Retinal pigment epithelial cell (primary cell): ENCODE results near the gene PCOLCE2.

Experiments
- DNase-seq: peaks from one replicate; pipeline ENCODE4 v3.0.0-alpha.2; 2010; ENCODE audit warnings: low read depth
- H3K4me3 ChIP-seq: 2 replicates; pipeline ENCODE4 v1.5.1; 2011; ENCODE audit warnings: mild to moderate bottlenecking, low read length, control low read depth, moderate library complexity
- CTCF ChIP-seq: conservative IDR thresholded peaks from 2 replicates; pipeline ENCODE4 v1.5.1; 2011; ENCODE audit warnings: low read depth, low read length, control low read depth, inconsistent platforms

The PCOLCE2 gene

GRCh38 chr3:142929890-142930289, 41.0 kb upstream of the PCOLCE2 start:
- no peak for DNase-seq
- H3K4me3 ChIP-seq = no peak overlapping the region
- TF ChIP-seq CTCF = no peak

GRCh38 chr3:142929109-142929508, 40.2 kb upstream of the PCOLCE2 start:
- TF ChIP-seq CTCF = peak; percentile 65
- DNase-seq = peak; percentile 14
- no peak overlapping the region for H3K4me3 ChIP-seq

- H3K4me3 ChIP-seq = no peak overlapping the region
- no peak for DNase-seq
- no peak for TF ChIP-seq CTCF
Measured at GRCh38 chr3:142926368-142926944, 37.6 kb upstream of the PCOLCE2 start.

GRCh38 chr3:142925140-142925539, 36.3 kb upstream of the PCOLCE2 start:
- no peak for DNase-seq
- TF ChIP-seq CTCF = no peak
- H3K4me3 ChIP-seq = no peak overlapping the region

- no peak overlapping the region for H3K4me3 ChIP-seq
- no peak for TF ChIP-seq CTCF
- DNase-seq = no peak
Measured at GRCh38 chr3:142923694-142924093, 34.8 kb upstream of the PCOLCE2 start.

GRCh38 chr3:142916605-142917004, 27.7 kb upstream of the PCOLCE2 start:
- TF ChIP-seq CTCF = no peak
- DNase-seq = no peak
- H3K4me3 ChIP-seq = no peak overlapping the region

- DNase-seq = no peak
- no peak for TF ChIP-seq CTCF
- no peak overlapping the region for H3K4me3 ChIP-seq
Measured at GRCh38 chr3:142915636-142916035, 26.8 kb upstream of the PCOLCE2 start.
